Upper lobe of left lung (tissue), 4 donors: ENCODE measurements around the gene EBF3.

ENCODE experiments used
- EP300 ChIP-seq, 4 donors: sonication (generic); formaldehyde crosslinking; IDR thresholded peaks; one replicate each; pipeline ENCODE4 v1.5.1; 2017; ENCODE audit warnings: antibody characterized with exemption in 4 of 4, control low read depth in 2 of 4
- POLR2A ChIP-seq, 4 donors: fragments of 450-650 bp; IDR thresholded peaks; one replicate each; pipeline ENCODE4 v1.5.1; 2016 to 2017; ENCODE audit warnings: antibody characterized with exemption in 4 of 4, mild to moderate bottlenecking in 2 of 4
- POLR2AphosphoS5 ChIP-seq, 2 donors: sonication (generic); formaldehyde crosslinking; IDR thresholded peaks; one replicate each; pipeline ENCODE4 v1.5.1; 2017; ENCODE audit warnings: antibody characterized with exemption in 2 of 2
- TF ChIP-seq, protein P1 (sequence below), 6 experiments: fragments of 450-650 bp in 4 of 6; fragments of 200-600 bp in 2 of 6; sonication (generic) in 2 of 6; IDR thresholded peaks; one replicate each; pipeline ENCODE4 v1.5.1; 2016 to 2019; ENCODE audit warnings: antibody characterized with exemption in 6 of 6

DNA sequence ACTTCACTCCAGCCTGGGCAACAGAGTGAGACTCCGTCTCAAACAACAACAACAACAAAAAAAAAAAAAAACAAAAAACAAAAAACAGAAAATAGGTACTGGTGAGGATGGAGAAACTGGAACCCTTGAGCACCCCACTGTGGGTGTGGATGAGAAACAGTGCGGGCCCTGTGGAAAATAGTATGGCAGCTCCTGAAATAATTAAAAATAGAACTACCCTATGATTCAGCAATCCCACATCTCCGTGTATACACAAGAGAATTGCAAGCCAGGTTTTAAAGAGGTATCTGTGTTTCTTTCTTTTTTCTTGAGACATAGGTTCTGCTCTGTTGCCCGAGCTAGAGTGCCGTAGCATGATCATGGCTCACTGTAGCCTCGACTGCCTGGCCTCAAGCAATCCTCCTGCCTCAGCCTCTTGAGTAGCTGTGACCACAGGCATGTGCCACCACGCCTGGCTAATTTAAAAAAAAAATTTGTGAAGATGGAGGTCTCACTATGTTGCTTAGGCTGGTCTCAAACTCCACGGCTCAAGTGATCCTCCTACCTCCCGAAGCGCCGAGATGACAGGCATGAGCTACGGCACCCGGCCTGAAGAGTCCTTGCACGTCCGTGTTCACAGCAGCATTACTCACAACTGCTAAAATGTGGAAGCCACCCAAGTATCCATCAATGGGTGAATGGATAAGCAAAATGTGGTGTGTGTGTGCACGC lies 39.5 kb downstream of the EBF3 start:
- TF ChIP-seq POLR2A (IDR thresholded peaks at IDR 0.05) (no peak), EP300 (IDR thresholded peaks at IDR 0.05) (no peak), POLR2AphosphoS5 (IDR thresholded peaks at IDR 0.05) (no peak)
- TF ChIP-seq, protein P1, sequence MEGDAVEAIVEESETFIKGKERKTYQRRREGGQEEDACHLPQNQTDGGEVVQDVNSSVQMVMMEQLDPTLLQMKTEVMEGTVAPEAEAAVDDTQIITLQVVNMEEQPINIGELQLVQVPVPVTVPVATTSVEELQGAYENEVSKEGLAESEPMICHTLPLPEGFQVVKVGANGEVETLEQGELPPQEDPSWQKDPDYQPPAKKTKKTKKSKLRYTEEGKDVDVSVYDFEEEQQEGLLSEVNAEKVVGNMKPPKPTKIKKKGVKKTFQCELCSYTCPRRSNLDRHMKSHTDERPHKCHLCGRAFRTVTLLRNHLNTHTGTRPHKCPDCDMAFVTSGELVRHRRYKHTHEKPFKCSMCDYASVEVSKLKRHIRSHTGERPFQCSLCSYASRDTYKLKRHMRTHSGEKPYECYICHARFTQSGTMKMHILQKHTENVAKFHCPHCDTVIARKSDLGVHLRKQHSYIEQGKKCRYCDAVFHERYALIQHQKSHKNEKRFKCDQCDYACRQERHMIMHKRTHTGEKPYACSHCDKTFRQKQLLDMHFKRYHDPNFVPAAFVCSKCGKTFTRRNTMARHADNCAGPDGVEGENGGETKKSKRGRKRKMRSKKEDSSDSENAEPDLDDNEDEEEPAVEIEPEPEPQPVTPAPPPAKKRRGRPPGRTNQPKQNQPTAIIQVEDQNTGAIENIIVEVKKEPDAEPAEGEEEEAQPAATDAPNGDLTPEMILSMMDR (IDR thresholded peaks at IDR 0.05), result no peak
